Suprapubic skin (tissue), 4 donors: ENCODE data around the gene COL4A3.

Experiments used
- POLR2A ChIP-seq, 2 donors: fragments of 450-650 bp; IDR thresholded peaks; one replicate each; pipeline ENCODE4 v1.6.1; 2017; ENCODE audit warnings: antibody characterized with exemption in 2 of 2, mild to moderate bottlenecking in 2 of 2, moderate library complexity in 2 of 2
- POLR2AphosphoS5 ChIP-seq, 3 donors: sonication (generic); formaldehyde crosslinking; IDR thresholded peaks; one replicate each; pipeline ENCODE4 v1.6.1; 2017; ENCODE audit warnings: antibody characterized with exemption in 3 of 3
- TF ChIP-seq, protein P1 (sequence below), 2 donors: fragments of 200-600 bp in 1 of 2; fragments of 450-650 bp in 1 of 2; sonication (generic) in 1 of 2; IDR thresholded peaks; one replicate each; pipeline ENCODE4 v1.5.1; 2016 to 2019; ENCODE audit warnings: antibody characterized with exemption in 2 of 2, mild to moderate bottlenecking in 1 of 2, moderate library complexity in 1 of 2

DNA sequence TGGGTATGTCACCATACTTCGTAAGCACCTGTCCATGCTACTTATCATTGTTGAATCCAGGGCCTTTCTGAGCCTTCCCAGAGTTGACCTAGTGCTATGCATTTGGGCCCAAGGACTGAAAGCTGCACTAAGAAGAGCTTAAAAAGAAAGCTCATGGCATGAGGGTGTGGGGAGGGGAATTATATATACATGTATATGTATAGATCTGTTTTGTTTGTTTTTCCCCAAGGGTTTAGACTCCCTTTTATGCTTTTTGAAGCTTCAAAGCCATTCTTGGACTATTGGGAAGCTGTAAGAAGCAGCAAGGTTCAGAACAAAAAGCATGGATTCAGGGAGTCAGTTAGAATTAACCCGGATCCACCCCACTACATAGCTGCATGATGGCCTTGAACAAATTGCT, 183.9 kb downstream of the COL4A3 start:
- TF ChIP-seq, protein P1, sequence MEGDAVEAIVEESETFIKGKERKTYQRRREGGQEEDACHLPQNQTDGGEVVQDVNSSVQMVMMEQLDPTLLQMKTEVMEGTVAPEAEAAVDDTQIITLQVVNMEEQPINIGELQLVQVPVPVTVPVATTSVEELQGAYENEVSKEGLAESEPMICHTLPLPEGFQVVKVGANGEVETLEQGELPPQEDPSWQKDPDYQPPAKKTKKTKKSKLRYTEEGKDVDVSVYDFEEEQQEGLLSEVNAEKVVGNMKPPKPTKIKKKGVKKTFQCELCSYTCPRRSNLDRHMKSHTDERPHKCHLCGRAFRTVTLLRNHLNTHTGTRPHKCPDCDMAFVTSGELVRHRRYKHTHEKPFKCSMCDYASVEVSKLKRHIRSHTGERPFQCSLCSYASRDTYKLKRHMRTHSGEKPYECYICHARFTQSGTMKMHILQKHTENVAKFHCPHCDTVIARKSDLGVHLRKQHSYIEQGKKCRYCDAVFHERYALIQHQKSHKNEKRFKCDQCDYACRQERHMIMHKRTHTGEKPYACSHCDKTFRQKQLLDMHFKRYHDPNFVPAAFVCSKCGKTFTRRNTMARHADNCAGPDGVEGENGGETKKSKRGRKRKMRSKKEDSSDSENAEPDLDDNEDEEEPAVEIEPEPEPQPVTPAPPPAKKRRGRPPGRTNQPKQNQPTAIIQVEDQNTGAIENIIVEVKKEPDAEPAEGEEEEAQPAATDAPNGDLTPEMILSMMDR (IDR thresholded peaks at IDR 0.05) = no peak
- TF ChIP-seq POLR2A (IDR thresholded peaks at IDR 0.05) (no peak), POLR2AphosphoS5 (IDR thresholded peaks at IDR 0.05) (no peak)
